Neural progenitor cell (in vitro differentiated cells): Measurements from ENCODE around the gene MLH1. TPM values are rescaled to one million over a fixed set of nuclear protein-coding genes. Genes with fewer than 3 reads are reported as not detected.

Experiments
- DNase-seq: peaks from one replicate; pipeline ENCODE4 v3.0.0-alpha.2; 2016; ENCODE audit warnings: low spot score
- H2AFZ ChIP-seq: fragments of 200-600 bp; sonication (generic); replicated peaks from 2 replicates; pipeline ENCODE4 v1.6.1; 2016; ENCODE audit warnings: antibody characterized with exemption
- H3F3A ChIP-seq: fragments of 200-600 bp; sonication (generic); 2 replicates; pipeline ENCODE4 v1.6.1; 2016; ENCODE audit warnings: antibody characterized with exemption, low read depth
- H3K27ac ChIP-seq: fragments of 200-600 bp; sonication (generic); 2 replicates; pipeline ENCODE4 v1.5.1; 2016; ENCODE audit warnings: mild to moderate bottlenecking
- H3K27me3 ChIP-seq: fragments of 200-600 bp; sonication (generic); 2 replicates; pipeline ENCODE4 v1.6.1; 2016; ENCODE audit warnings: mild to moderate bottlenecking, moderate library complexity
- H3K36me3 ChIP-seq: fragments of 200-600 bp; sonication (generic); 2 replicates; pipeline ENCODE4 v1.5.1; 2016
- H3K4me1 ChIP-seq: fragments of 200-600 bp; sonication (generic); 2 replicates; pipeline ENCODE4 v1.6.1; 2016; ENCODE audit warnings: mixed run types
- H3K4me2 ChIP-seq: fragments of 200-600 bp; sonication (generic); 2 replicates; pipeline ENCODE4 v1.6.1; 2016
- H3K4me3 ChIP-seq: fragments of 200-600 bp; sonication (generic); 2 replicates; pipeline ENCODE4 v1.5.1; 2016
- H3K79me2 ChIP-seq: fragments of 200-600 bp; sonication (generic); 2 replicates; pipeline ENCODE4 v1.6.1; 2016; ENCODE audit warnings: low read depth
- H3K9ac ChIP-seq: fragments of 200-600 bp; sonication (generic); 2 replicates; pipeline ENCODE4 v1.6.1; 2016
- H3K9me3 ChIP-seq: fragments of 200-600 bp; sonication (generic); 2 replicates; pipeline ENCODE4 v1.5.1; 2016; ENCODE audit warnings: low read depth
- H4K20me1 ChIP-seq: fragments of 200-600 bp; sonication (generic); 2 replicates; pipeline ENCODE4 v1.6.1; 2016; ENCODE audit warnings: low read depth
- H3K27ac Mint-ChIP-seq: 3 replicates; pipeline ENCODE4 v1.8.0; 2021; ENCODE audit warnings: mixed read lengths
- H3K27me3 Mint-ChIP-seq: 2 replicates; pipeline ENCODE4 v1.8.0; 2022; ENCODE audit warnings: low read depth, mild to moderate bottlenecking, inconsistent platforms, moderate library complexity, mixed read lengths; ENCODE audit not compliant: insufficient read depth
- H3K36me3 Mint-ChIP-seq: 3 replicates; pipeline ENCODE4 v1.8.0; 2021; ENCODE audit warnings: mixed read lengths
- H3K4me1 Mint-ChIP-seq: 3 replicates; pipeline ENCODE4 v1.8.0; 2021; ENCODE audit warnings: mixed read lengths
- H3K4me3 Mint-ChIP-seq: 3 replicates; pipeline ENCODE4 v1.8.0; 2021; ENCODE audit warnings: mild to moderate bottlenecking, moderate library complexity, mixed read lengths
- H3K9me3 Mint-ChIP-seq: 3 replicates; pipeline ENCODE4 v1.8.0; 2020; ENCODE audit warnings: mixed read lengths
- CTCF ChIP-seq: fragments of 200-600 bp; sonication (generic); IDR thresholded peaks from 2 replicates; pipeline ENCODE4 v1.5.1; 2017; ENCODE audit warnings: antibody characterized with exemption, mild to moderate bottlenecking
- EZH2 ChIP-seq: fragments of 200-600 bp; sonication (generic); IDR thresholded peaks from 2 replicates; pipeline ENCODE4 v1.6.1; 2017; ENCODE audit warnings: antibody characterized with exemption, mild to moderate bottlenecking, moderate library complexity
- EZH2phosphoT487 ChIP-seq: fragments of 200-600 bp; sonication (generic); IDR thresholded peaks from 2 replicates; pipeline ENCODE4 v1.6.1; 2017; ENCODE audit warnings: antibody characterized with exemption
- total RNA-seq: library from RNA; depleted of rRNA; stranded (reverse); fragments of >200 nt; gene quantifications from 2 replicates; pipeline ENCODE4 v1.2.3, GENCODE V29; 2015; ENCODE audit warnings: low replicate concordance

Gene MLH1
- total RNA-seq, 1 donor from 2014 or later = 71.1 TPM

DNA sequence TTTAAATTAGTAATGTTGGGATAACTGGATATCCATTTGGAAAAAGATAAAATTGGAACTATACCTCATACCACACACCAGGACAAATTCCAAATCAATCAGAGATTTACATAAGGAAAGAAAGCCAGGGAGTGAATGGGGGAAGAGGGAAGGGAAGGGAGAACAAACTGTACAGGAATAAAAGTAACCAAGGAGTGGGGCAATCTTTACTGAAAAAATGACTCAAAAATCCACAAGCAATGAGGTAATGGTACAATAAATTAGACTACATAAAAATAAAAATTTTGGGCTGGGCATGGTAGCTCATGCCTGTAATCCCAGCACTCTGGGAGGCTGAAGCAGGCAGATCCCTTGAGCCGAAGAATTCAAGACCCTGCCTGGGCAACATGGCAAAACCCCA, 82.6 kb downstream of the MLH1 start:
- Histone ChIP-seq H3F3A (no peaks in the 10 kb centered on the region), H3K9me3 (no peaks in the 10 kb centered on the region), H3K9ac (no peak overlapping the region), H3K4me2 (no peak overlapping the region), H3K36me3 (peaks cover 5% of the 10 kb centered on the region), H4K20me1 (no peaks in the 10 kb centered on the region), H3K27me3 (no peaks in the 10 kb centered on the region), H2AFZ (no peak overlapping the region), H3K27ac (no peak overlapping the region), H3K4me3 (no peak overlapping the region), H3K4me1 (no peaks in the 10 kb centered on the region), H3K79me2 (no peaks in the 10 kb centered on the region)
- Mint-ChIP-seq H3K27ac (no peak overlapping the region), H3K4me3 (no peak overlapping the region), H3K36me3 (peaks cover 24% of the 10 kb centered on the region), H3K4me1 (no peaks in the 10 kb centered on the region), H3K9me3 (no peaks in the 10 kb centered on the region), H3K27me3 (no peaks in the 10 kb centered on the region)
- no peak for DNase-seq
- TF ChIP-seq EZH2 (no peak), CTCF (no peak), EZH2phosphoT487 (no peak)

- no peak overlapping the region for H2AFZ ChIP-seq
- H3K27ac ChIP-seq = no peak overlapping the region
- H3K4me1 ChIP-seq = no peaks in the 10 kb centered on the region
- no peaks in the 10 kb centered on the region for H3K9me3 ChIP-seq
- no peak overlapping the region for H3K4me2 ChIP-seq
- no peaks in the 10 kb centered on the region for H4K20me1 ChIP-seq
- H3K27me3 ChIP-seq = no peaks in the 10 kb centered on the region
- no peak for DNase-seq
- peaks cover 18% of the 10 kb centered on the region for H3K36me3 Mint-ChIP-seq
- H3K9me3 Mint-ChIP-seq = no peaks in the 10 kb centered on the region
- H3K9ac ChIP-seq = no peak overlapping the region
- TF ChIP-seq CTCF (no peak), EZH2phosphoT487 (no peak), EZH2 (no peak)
- H3F3A ChIP-seq = no peaks in the 10 kb centered on the region
- no peak overlapping the region for H3K4me3 Mint-ChIP-seq
- H3K79me2 ChIP-seq = no peaks in the 10 kb centered on the region
- no peaks in the 10 kb centered on the region for H3K27me3 Mint-ChIP-seq
- H3K4me1 Mint-ChIP-seq = no peaks in the 10 kb centered on the region
- no peak overlapping the region for H3K27ac Mint-ChIP-seq
- peaks cover 5% of the 10 kb centered on the region for H3K36me3 ChIP-seq
- H3K4me3 ChIP-seq = no peak overlapping the region
Observed at GRCh38 chr3:37082317-37082716, 89.0 kb downstream of the MLH1 start.

GRCh38 chr3:37086918-37087317, 93.6 kb downstream of the MLH1 start:
- no peak overlapping the region for H3K4me3 Mint-ChIP-seq
- Histone ChIP-seq H3K27ac (no peak overlapping the region), H3K9ac (no peak overlapping the region), H3K36me3 (no peaks in the 10 kb centered on the region), H3K27me3 (no peaks in the 10 kb centered on the region), H2AFZ (no peak overlapping the region), H3K4me3 (no peak overlapping the region), H3K79me2 (no peaks in the 10 kb centered on the region), H3K4me1 (no peaks in the 10 kb centered on the region), H3F3A (no peaks in the 10 kb centered on the region), H3K4me2 (no peak overlapping the region), H4K20me1 (no peaks in the 10 kb centered on the region), H3K9me3 (no peaks in the 10 kb centered on the region)
- H3K4me1 Mint-ChIP-seq = no peaks in the 10 kb centered on the region
- H3K36me3 Mint-ChIP-seq = peaks cover 13% of the 10 kb centered on the region
- H3K27ac Mint-ChIP-seq = no peak overlapping the region
- no peak for DNase-seq
- H3K9me3 Mint-ChIP-seq = no peaks in the 10 kb centered on the region
- no peaks in the 10 kb centered on the region for H3K27me3 Mint-ChIP-seq
- TF ChIP-seq CTCF (no peak), EZH2 (no peak), EZH2phosphoT487 (no peak)

DNA sequence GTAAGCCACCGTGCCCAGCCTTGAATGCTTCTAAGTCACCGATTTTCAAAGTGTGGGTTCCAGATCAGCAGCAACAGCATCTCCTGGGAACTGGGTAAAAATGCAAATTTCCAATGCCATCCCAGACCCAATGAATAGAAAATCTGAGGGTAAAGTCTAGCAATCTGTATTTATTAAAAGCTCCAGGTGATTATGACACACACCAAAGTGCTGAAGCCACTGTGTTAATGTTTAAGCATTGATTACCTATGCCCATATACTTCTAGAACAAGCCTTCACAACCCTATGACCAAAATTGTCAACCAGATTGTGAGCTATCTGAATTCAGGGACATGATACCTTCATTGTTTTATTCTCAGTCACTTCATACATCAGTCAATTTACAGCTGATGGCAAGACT, 94.6 kb downstream of the MLH1 start:
- peaks cover 7% of the 10 kb centered on the region for H3K36me3 Mint-ChIP-seq
- Histone ChIP-seq H3K9me3 (no peaks in the 10 kb centered on the region), H2AFZ (no peak overlapping the region), H3K36me3 (no peaks in the 10 kb centered on the region), H3K4me1 (no peaks in the 10 kb centered on the region), H3K4me3 (no peak overlapping the region), H3F3A (no peaks in the 10 kb centered on the region), H3K27ac (no peak overlapping the region), H3K79me2 (no peaks in the 10 kb centered on the region), H3K9ac (no peak overlapping the region), H4K20me1 (no peaks in the 10 kb centered on the region), H3K4me2 (no peak overlapping the region), H3K27me3 (no peaks in the 10 kb centered on the region)
- no peak overlapping the region for H3K27ac Mint-ChIP-seq
- no peak overlapping the region for H3K4me3 Mint-ChIP-seq
- no peak for DNase-seq
- H3K27me3 Mint-ChIP-seq = no peaks in the 10 kb centered on the region
- no peaks in the 10 kb centered on the region for H3K4me1 Mint-ChIP-seq
- no peak for TF ChIP-seq EZH2phosphoT487
- no peak for TF ChIP-seq EZH2
- no peak for TF ChIP-seq CTCF
- H3K9me3 Mint-ChIP-seq = no peaks in the 10 kb centered on the region
